SK-N-SH treated with all-trans-retinoic acid at 6 μM for 48 hours (cell line): ENCODE measurements around the gene GCSAM.

Experiments
- ARNTL ChIP-seq: fragments of 450-650 bp; formaldehyde crosslinking; IDR thresholded peaks from 2 replicates; pipeline ENCODE4 v1.5.0; 2020; ENCODE audit warnings: low read depth, mild to moderate bottlenecking, moderate library complexity, borderline replicate concordance
- BACH2 ChIP-seq: fragments of 250-450 bp; sonication (Bioruptor Pico); IDR thresholded peaks from 2 replicates; pipeline ENCODE4 v1.9.0; 2021; ENCODE audit warnings: mild to moderate bottlenecking, borderline replicate concordance
- CSDC2 ChIP-seq: fragments of 250-450 bp; sonication (Bioruptor Pico); IDR thresholded peaks from 2 replicates; pipeline ENCODE4 v1.5.0; 2020; ENCODE audit warnings: mild to moderate bottlenecking, moderate library complexity
- PATZ1 ChIP-seq: fragments of 250-450 bp; sonication (Bioruptor Pico); IDR thresholded peaks from 2 replicates; pipeline ENCODE4 v1.8.0; 2020; ENCODE audit warnings: mild to moderate bottlenecking, moderate library complexity, borderline replicate concordance
- POU6F1 ChIP-seq: fragments of 250-450 bp; sonication (Bioruptor Pico); IDR thresholded peaks from 2 replicates; pipeline ENCODE4 v1.8.0; 2021; ENCODE audit warnings: low read depth, mild to moderate bottlenecking, moderate library complexity, borderline replicate concordance
- RARB ChIP-seq: fragments of 250-450 bp; sonication (Bioruptor Pico); IDR thresholded peaks from 2 replicates; pipeline ENCODE4 v1.8.0; 2021; ENCODE audit warnings: mild to moderate bottlenecking, moderate library complexity
- SNAI2 ChIP-seq: fragments of 250-450 bp; sonication (Bioruptor Pico); IDR thresholded peaks from 2 replicates; pipeline ENCODE4 v1.5.0; 2020; ENCODE audit warnings: mild to moderate bottlenecking, moderate library complexity
- TCF4 ChIP-seq: fragments of 250-450 bp; sonication (Bioruptor Pico); IDR thresholded peaks from 2 replicates; pipeline ENCODE4 v1.8.0; 2021; ENCODE audit warnings: mild to moderate bottlenecking, moderate library complexity, borderline replicate concordance
- TSHZ2 ChIP-seq: fragments of 250-450 bp; sonication (Bioruptor Pico); IDR thresholded peaks from 2 replicates; pipeline ENCODE4 v1.5.0; 2020; ENCODE audit warnings: mild to moderate bottlenecking, moderate library complexity
- ZC3H10 ChIP-seq: fragments of 250-450 bp; sonication (Bioruptor Pico); IDR thresholded peaks from 2 replicates; pipeline ENCODE4 v1.5.1; 2021; ENCODE audit warnings: mild to moderate bottlenecking, moderate library complexity
- ZFP3 ChIP-seq: fragments of 250-450 bp; sonication (Bioruptor Pico); IDR thresholded peaks from 2 replicates; pipeline ENCODE4 v1.5.0; 2020; ENCODE audit warnings: mild to moderate bottlenecking, moderate library complexity
- ZFP30 ChIP-seq: fragments of 450-650 bp; formaldehyde crosslinking; IDR thresholded peaks from 2 replicates; pipeline ENCODE4 v1.5.0; 2022; ENCODE audit warnings: mild to moderate bottlenecking, moderate library complexity
- ZNF8 ChIP-seq: fragments of 450-650 bp; formaldehyde crosslinking; IDR thresholded peaks from 2 replicates; pipeline ENCODE4 v1.5.0; 2020; ENCODE audit warnings: mild to moderate bottlenecking, moderate library complexity
- TF ChIP-seq, protein P1 (sequence below): fragments of 250-450 bp; sonication (Bioruptor Pico); IDR thresholded peaks from 2 replicates; pipeline ENCODE4 v1.5.1; 2020; ENCODE audit warnings: low read depth, mild to moderate bottlenecking, moderate library complexity

DNA sequence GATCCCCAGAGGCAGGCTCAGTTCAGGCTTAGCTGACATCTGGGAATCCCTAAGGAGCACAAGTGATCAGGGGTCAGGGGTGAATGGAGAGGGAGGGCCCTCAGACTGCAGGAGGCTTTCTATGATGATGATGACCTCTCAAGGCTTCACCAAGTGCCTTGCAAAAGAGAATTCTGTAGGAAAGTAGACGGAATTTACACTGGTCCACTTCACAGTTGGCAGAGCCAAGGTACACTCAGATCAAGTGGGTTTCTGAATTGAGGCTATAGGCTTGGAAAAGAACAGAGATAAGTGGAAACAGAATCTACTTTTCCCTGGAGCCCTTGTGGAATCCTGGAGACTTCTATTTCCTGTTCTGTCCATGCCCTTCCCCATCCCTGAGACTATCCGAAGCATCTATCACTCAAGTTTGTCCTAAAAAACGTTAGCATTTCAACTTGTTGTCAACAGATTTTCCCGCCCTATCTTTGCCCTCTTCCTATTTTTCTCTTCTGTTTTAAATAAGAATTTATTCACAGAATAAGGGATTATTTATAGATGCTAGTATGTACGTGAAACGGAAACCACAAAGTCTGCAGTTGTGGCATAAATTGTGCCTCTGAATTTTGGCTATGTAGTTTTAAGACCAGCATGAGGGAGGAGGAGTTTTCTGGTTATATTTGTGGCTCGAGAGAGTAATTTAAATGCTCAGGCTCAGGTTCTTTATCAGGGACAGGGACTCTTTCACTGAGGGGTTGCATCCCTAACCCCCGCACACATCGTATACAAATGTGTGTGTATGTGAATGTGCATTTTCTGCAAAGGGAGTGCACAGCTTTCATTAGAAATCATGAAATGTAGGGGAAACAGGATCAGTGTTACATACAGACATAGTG lies 12.8 kb downstream of the GCSAM start:
- TF ChIP-seq TCF4 (CRISPR knock-in tag) (no peak), BACH2 (CRISPR knock-in tag) (no peak), ZC3H10 (CRISPR knock-in tag) (no peak), TSHZ2 (no peak), SNAI2 (no peak), ARNTL (CRISPR knock-in tag) (no peak), PATZ1 (CRISPR knock-in tag) (no peak), POU6F1 (no peak), CSDC2 (CRISPR knock-in tag) (no peak), ZNF8 (CRISPR knock-in tag) (no peak), RARB (CRISPR knock-in tag) (no peak), ZFP30 (CRISPR knock-in tag) (no peak), ZFP3 (CRISPR knock-in tag) (no peak)
- TF ChIP-seq, protein P1, sequence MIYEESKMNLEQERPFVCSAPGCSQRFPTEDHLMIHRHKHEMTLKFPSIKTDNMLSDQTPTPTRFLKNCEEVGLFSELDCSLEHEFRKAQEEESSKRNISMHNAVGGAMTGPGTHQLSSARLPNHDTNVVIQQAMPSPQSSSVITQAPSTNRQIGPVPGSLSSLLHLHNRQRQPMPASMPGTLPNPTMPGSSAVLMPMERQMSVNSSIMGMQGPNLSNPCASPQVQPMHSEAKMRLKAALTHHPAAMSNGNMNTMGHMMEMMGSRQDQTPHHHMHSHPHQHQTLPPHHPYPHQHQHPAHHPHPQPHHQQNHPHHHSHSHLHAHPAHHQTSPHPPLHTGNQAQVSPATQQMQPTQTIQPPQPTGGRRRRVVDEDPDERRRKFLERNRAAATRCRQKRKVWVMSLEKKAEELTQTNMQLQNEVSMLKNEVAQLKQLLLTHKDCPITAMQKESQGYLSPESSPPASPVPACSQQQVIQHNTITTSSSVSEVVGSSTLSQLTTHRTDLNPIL (CRISPR knock-in tag), result no peak
